Natural killer cell (primary cell): Measurements from ENCODE around the gene DNMT3B. TPM values are rescaled to one million over a fixed set of nuclear protein-coding genes. Genes with fewer than 3 reads are reported as not detected.
"Not testable (repeated sequence)": the region's sequence is repeated elsewhere in the genome, so short reads cannot be mapped to it uniquely, and the experiment has no call there.

ENCODE experiments used
- ATAC-seq, 3 donors: fragments of 150-1000 bp in 2 of 3; fragments of 200-7000 bp in 1 of 3; cut with Tn5 transposase; 1 replicate in 1 of 3; 2 replicates in 2 of 3; pipeline ENCODE4 v1.10.0; 2021; ENCODE audit warnings: mild to moderate bottlenecking in 2 of 3, moderate library complexity in 2 of 3
- DNase-seq, 2 donors: peaks; one replicate each; pipeline versions ENCODE4 v3.0.0 to v3.0.0-alpha.2; 2013 to 2021; ENCODE audit warnings: mixed read lengths in 1 of 2
- H3K27ac ChIP-seq: one replicate; pipeline ENCODE4 v1.5.1; 2013; ENCODE audit warnings: mild to moderate bottlenecking, low read length
- H3K27me3 ChIP-seq: one replicate; pipeline ENCODE4 v1.6.1; 2013; ENCODE audit warnings: low read length; ENCODE audit not compliant: control insufficient read depth, insufficient read depth
- H3K36me3 ChIP-seq: one replicate; pipeline ENCODE4 v1.6.1; 2013; ENCODE audit warnings: low read length; ENCODE audit not compliant: control insufficient read depth, insufficient read depth
- H3K4me1 ChIP-seq: one replicate; pipeline ENCODE4 v1.6.1; 2013; ENCODE audit warnings: low read length; ENCODE audit not compliant: control insufficient read depth, insufficient read depth
- H3K4me3 ChIP-seq: one replicate; pipeline ENCODE4 v1.5.1; 2013; ENCODE audit warnings: low read length
- H3K9me3 ChIP-seq: one replicate; pipeline ENCODE4 v1.6.1; 2013; ENCODE audit warnings: low read length; ENCODE audit not compliant: control insufficient read depth, insufficient read depth
- H3K27ac Mint-ChIP-seq, 2 donors: one replicate each; pipeline ENCODE4 v1.8.0; 2022; ENCODE audit warnings: mild to moderate bottlenecking in 2 of 2, mixed read lengths in 2 of 2, moderate library complexity in 1 of 2
- H3K27me3 Mint-ChIP-seq, 2 donors: one replicate each; pipeline ENCODE4 v1.8.0; 2022; ENCODE audit warnings: low read depth in 2 of 2, mixed read lengths in 2 of 2
- H3K36me3 Mint-ChIP-seq: one replicate; pipeline ENCODE4 v1.8.0; 2022; ENCODE audit warnings: mixed read lengths
- H3K4me1 Mint-ChIP-seq, 2 donors: one replicate each; pipeline ENCODE4 v1.8.0; 2022; ENCODE audit warnings: mixed read lengths in 2 of 2
- H3K4me3 Mint-ChIP-seq: one replicate; pipeline ENCODE4 v1.8.0; 2022; ENCODE audit warnings: mild to moderate bottlenecking, moderate library complexity, mixed read lengths
- H3K9me3 Mint-ChIP-seq, 2 donors: one replicate each; pipeline ENCODE4 v1.8.0; 2022; ENCODE audit warnings: mixed read lengths in 2 of 2
- CTCF ChIP-seq: fragments of 200-600 bp; IDR thresholded peaks from one replicate; pipeline ENCODE4 v1.8.0; 2022; ENCODE audit warnings: antibody characterized with exemption
- WGBS: methylation state at CpG from one replicate; pipeline ENCODE4 v1.1.7; 2013; ENCODE audit warnings: missing lambda C conversion rate; ENCODE audit not compliant: insufficient coverage; 5-methylcytosine and 5-hydroxymethylcytosine counted together
- intact Hi-C: fragments of 100-400 bp; cut with micrococcal nuclease; formaldehyde crosslinking; loops from one replicate; pipeline ENCODE4 v1.14.2; 2022
- total RNA-seq, 4 donors: library from RNA; stranded (reverse); fragments of 120-200 nt in 1 of 4; gene quantifications; one replicate each; pipeline versions ENCODE4 v1.2.3 to v1.2.4, GENCODE V29; 2013 to 2022

The DNMT3B gene
- total RNA-seq = under 1 TPM; 0.42 to 0.68 (median 0.43) TPM
- total RNA-seq (2013) = 0.79 TPM

GRCh38 chr20:32761831-32762753 lies at the start of gene DNMT3B:
Gene DNMT3B (plus strand): TSS chr20:32762385. CDS start chr20:32780324, 17,939 bp downstream.
- intact Hi-C loops = loop anchor here (2.0 kb wide), 1 partner anchor 19 kb away; the partner anchor contains the start of gene COMMD7

GRCh38 chr20:32718749-32719348 lies 43.3 kb upstream of the DNMT3B start:
- no peaks in the 10 kb centered on the region for H3K9me3 ChIP-seq
- no peak for TF ChIP-seq CTCF
- intact Hi-C loops = no loop called here
- Mint-ChIP-seq H3K4me1 (peaks cover 0 to 6% of the 10 kb centered on the region in 2 donors), H3K27me3 (no peaks in the 10 kb centered on the region), H3K27ac (peak overlapping the region in 1 of 2 donors; percentile 59), H3K4me3 (no peak overlapping the region), H3K36me3 (no peaks in the 10 kb centered on the region), H3K9me3 (no peaks in the 10 kb centered on the region)
- ATAC-seq = no peak
- 97% methylated on average over 2 of the region's 3 CpGs for WGBS
- DNase-seq = no peak
- H3K36me3 ChIP-seq = peaks cover 24% of the 10 kb centered on the region
- H3K4me1 ChIP-seq = no peaks in the 10 kb centered on the region
- H3K4me3 ChIP-seq = no peak overlapping the region
- no peaks in the 10 kb centered on the region for H3K27me3 ChIP-seq
- no peak overlapping the region for H3K27ac ChIP-seq

More at GRCh38 chr20:32761831-32762753, at the start of gene DNMT3B:
- ATAC-seq (peak; percentile 85 to 89 (median 88)), DNase-seq (peak; percentile 61 to 76)
- H3K27ac Mint-ChIP-seq = peak within 1 kb of the TSS in 1 of 2 donors; percentile 82
- Histone ChIP-seq H3K36me3 (no peaks in the 10 kb centered on the region), H3K4me1 (peaks cover 23% of the 10 kb centered on the region), H3K4me3 (peak within 1 kb of the TSS; percentile 80), H3K27me3 (no peaks in the 10 kb centered on the region), H3K9me3 (no peaks in the 10 kb centered on the region), H3K27ac (no peak within 1 kb of the TSS)
- no peaks in the 10 kb centered on the region for H3K9me3 Mint-ChIP-seq
- H3K27me3 Mint-ChIP-seq = peaks cover 0 to 2% of the 10 kb centered on the region in 2 donors
- TF ChIP-seq CTCF = no peak
- no peaks in the 10 kb centered on the region for H3K36me3 Mint-ChIP-seq
- peaks cover 7 to 20% of the 10 kb centered on the region in 2 donors for H3K4me1 Mint-ChIP-seq
- peak within 1 kb of the TSS; percentile 90 for H3K4me3 Mint-ChIP-seq
- under 1% methylated on average over 92 of the region's 92 CpGs for WGBS

GRCh38 chr20:32727683-32728082 lies 34.5 kb upstream of the DNMT3B start:
- H3K4me3 ChIP-seq = no peak overlapping the region
- H3K36me3 Mint-ChIP-seq = no peaks in the 10 kb centered on the region
- WGBS = 76% methylated on average over 7 of the region's 7 CpGs
- H3K27me3 ChIP-seq = no peaks in the 10 kb centered on the region
- peak overlapping the region in 1 of 2 donors; percentile 81 for H3K27ac Mint-ChIP-seq
- no peaks in the 10 kb centered on the region for H3K27me3 Mint-ChIP-seq
- DNase-seq (no peak), ATAC-seq (no peak)
- H3K4me1 Mint-ChIP-seq = peaks cover 14 to 23% of the 10 kb centered on the region in 2 donors
- no peaks in the 10 kb centered on the region for H3K9me3 Mint-ChIP-seq
- H3K4me3 Mint-ChIP-seq = no peak overlapping the region
- no peak for TF ChIP-seq CTCF
- H3K4me1 ChIP-seq = peaks cover 5% of the 10 kb centered on the region
- H3K27ac ChIP-seq = no peak overlapping the region
- H3K36me3 ChIP-seq = peaks cover 27% of the 10 kb centered on the region
- intact Hi-C loops = no loop called here
- H3K9me3 ChIP-seq = no peaks in the 10 kb centered on the region

GRCh38 chr20:32728435-32728834 lies 33.8 kb upstream of the DNMT3B start:
- H3K36me3 Mint-ChIP-seq, H3K4me3 Mint-ChIP-seq, DNase-seq, H3K4me3 ChIP-seq, H3K4me1 ChIP-seq, ATAC-seq, intact Hi-C loops, H3K9me3 ChIP-seq, H3K27ac ChIP-seq, H3K27me3 Mint-ChIP-seq, H3K27me3 ChIP-seq, H3K9me3 Mint-ChIP-seq: not testable (repeated sequence)
- H3K4me1 Mint-ChIP-seq = peaks cover 14 to 23% of the 10 kb centered on the region in 2 donors
- WGBS = 93% methylated on average over 6 of the region's 6 CpGs
- H3K27ac Mint-ChIP-seq = peak overlapping the region; percentile 12 to 81
- peaks cover 27% of the 10 kb centered on the region for H3K36me3 ChIP-seq

GRCh38 chr20:32729334-32729733 lies 32.9 kb upstream of the DNMT3B start:
- H3K27ac ChIP-seq, H3K27ac Mint-ChIP-seq, intact Hi-C loops, H3K27me3 Mint-ChIP-seq, ATAC-seq, H3K4me3 ChIP-seq, DNase-seq, H3K27me3 ChIP-seq, H3K36me3 Mint-ChIP-seq, H3K9me3 ChIP-seq, H3K4me1 ChIP-seq, H3K9me3 Mint-ChIP-seq, H3K4me3 Mint-ChIP-seq: not testable (repeated sequence)
- peaks cover 14 to 23% of the 10 kb centered on the region in 2 donors for H3K4me1 Mint-ChIP-seq
- WGBS = 92% methylated on average over 5 of the region's 5 CpGs
- H3K36me3 ChIP-seq = peaks cover 27% of the 10 kb centered on the region
